Measurements from ENCODE around the gene IFITM2.

- no peak for TF ChIP-seq CTCF (conservative IDR thresholded peaks at IDR 0.05; ENCODE audit: low read length)
- no peak for TF ChIP-seq EZH2phosphoT487 (IDR thresholded peaks at IDR 0.05; ENCODE audit: borderline replicate concordance)
These were observed 16.9 kb upstream of the IFITM2 start for GRCh38 chr11:290621-291231.
